NCI-H1417 treated with DMSO at 0.1 percent for 48 hours (cell line): Measurements from ENCODE around the gene KLB.
A peak's percentile ranks its signal among the peaks of the same experiment; 100 is the strongest.
"Not testable (repeated sequence)": the region's sequence is repeated elsewhere in the genome, so short reads cannot be mapped to it uniquely, and the experiment has no call there.

Source experiments
- DNase-seq: peaks from one replicate; lab custom pipeline; 2025; lab: John Stamatoyannopoulos, UW

Gene KLB

GRCh38 chr4:39426728-39427127 is 20.0 kb downstream of the KLB start:
- DNase-seq, result no peak

GRCh38 chr4:39427520-39428114 is 20.9 kb downstream of the KLB start:
- DNase-seq, result no peak

GRCh38 chr4:39429476-39430334 is 23.0 kb downstream of the KLB start:
- DNase-seq, result no peak

GRCh38 chr4:39433878-39434492 is 27.3 kb downstream of the KLB start:
- no peak for DNase-seq

GRCh38 chr4:39435659-39436563 is 29.2 kb downstream of the KLB start:
- DNase-seq, result no peak

GRCh38 chr4:39441593-39441992 is 34.9 kb downstream of the KLB start:
- DNase-seq, result no peak

GRCh38 chr4:39442998-39443397 is 36.3 kb downstream of the KLB start:
- DNase-seq, result no peak

GRCh38 chr4:39446483-39446841 is 39.7 kb downstream of the KLB start:
- no peak for DNase-seq

- DNase-seq, result no peak
Measured at GRCh38 chr4:39446842-39447573, 40.3 kb downstream of the KLB start.

GRCh38 chr4:39450618-39451017 is 43.9 kb downstream of the KLB start:
- DNase-seq, result no peak

GRCh38 chr4:39451423-39452023 is 44.8 kb downstream of the KLB start:
- no peak for DNase-seq

- DNase-seq, result no peak
Measured at GRCh38 chr4:39452153-39452859, 45.6 kb downstream of the KLB start.

- DNase-seq, result no peak
Measured at GRCh38 chr4:39452860-39453587, 46.3 kb downstream of the KLB start.

GRCh38 chr4:39453738-39454137 is 47.0 kb downstream of the KLB start:
- DNase-seq, result no peak

- DNase-seq, result no peak
Measured at GRCh38 chr4:39455486-39455885, 48.8 kb downstream of the KLB start.

GRCh38 chr4:39456946-39457763 is 50.4 kb downstream of the KLB start:
- DNase-seq, result no peak

GRCh38 chr4:39458161-39458504 is 51.4 kb downstream of the KLB start:
- not testable (repeated sequence) for DNase-seq

- peak; percentile 76 for DNase-seq
Measured at GRCh38 chr4:39458505-39459300, 52.0 kb downstream of the KLB start, which contains the start of the genes LIAS and RPL9. LIAS (plus strand) TSS chr4:39459056; CDS start chr4:39459118, 62 bp downstream. RPL9 (minus strand) TSS chr4:39458922; CDS start chr4:39458439, 483 bp downstream.
